Lung (tissue), 12 donors: Measurements from ENCODE around the gene OR51A2. TPM values are rescaled to one million over a fixed set of nuclear protein-coding genes. Genes with fewer than 3 reads are reported as not detected.

Source experiments
- ATAC-seq: fragments of 200-7000 bp; cut with Tn5 transposase; one replicate; pipeline ENCODE4 v1.9.1; 2020; ENCODE audit warnings: moderate number of reproducible peaks; ENCODE audit not compliant: insufficient read depth, low FRiP score
- DNase-seq, 3 donors: peaks; one replicate each; pipeline ENCODE4 v3.0.0-alpha.2; 2013 to 2017
- H3K27ac ChIP-seq, 2 donors: one replicate each; pipeline ENCODE4 v1.5.1; 2013; ENCODE audit warnings: mild to moderate bottlenecking in 2 of 2, moderate library complexity in 2 of 2, control low read depth in 1 of 2, inconsistent platforms in 1 of 2, low read depth in 1 of 2, low read length in 1 of 2
- H3K27me3 ChIP-seq, 3 donors: one replicate each; pipeline ENCODE4 v1.5.1; 2013; ENCODE audit warnings: low read length in 2 of 3; ENCODE audit not compliant: control insufficient read depth in 3 of 3, insufficient read depth in 3 of 3
- H3K36me3 ChIP-seq, 4 donors: one replicate each; pipeline ENCODE4 v1.5.1; 2013; ENCODE audit warnings: low read length in 4 of 4, mild to moderate bottlenecking in 1 of 4, moderate library complexity in 1 of 4; ENCODE audit not compliant: control insufficient read depth in 4 of 4, insufficient read depth in 4 of 4
- H3K4me1 ChIP-seq, 5 donors: one replicate each; pipeline ENCODE4 v1.5.1; 2013; ENCODE audit warnings: low read length in 5 of 5, mild to moderate bottlenecking in 2 of 5, moderate library complexity in 1 of 5; ENCODE audit not compliant: control insufficient read depth in 5 of 5, insufficient read depth in 5 of 5
- H3K4me3 ChIP-seq: one replicate; pipeline ENCODE4 v1.5.1; 2013; ENCODE audit warnings: mild to moderate bottlenecking, control low read depth, moderate library complexity
- H3K9ac ChIP-seq, 2 donors: one replicate each; pipeline ENCODE4 v1.5.1; 2013; ENCODE audit warnings: low read length in 2 of 2, control low read depth in 1 of 2; ENCODE audit not compliant: insufficient read depth in 1 of 2
- H3K9me3 ChIP-seq, 4 donors: one replicate each; pipeline ENCODE4 v1.5.1; 2013; ENCODE audit warnings: low read length in 3 of 4, mild to moderate bottlenecking in 1 of 4, moderate library complexity in 1 of 4; ENCODE audit not compliant: control insufficient read depth in 4 of 4, insufficient read depth in 3 of 4
- WGBS, 2 donors: extraction: QIAGEN DNeasy Blood & Tissue Kit; methylation state at CpG; one replicate each; pipeline ENCODE4 v1.1.7; 2013; 5-methylcytosine and 5-hydroxymethylcytosine counted together
- polyA plus RNA-seq, 2 donors: library from polyadenylated mRNA; stranded (reverse); fragments of 200-250 nt; gene quantifications; one replicate each; pipeline ENCODE4 v1.2.1, GENCODE V29; 2013
- total RNA-seq, 2 donors: library from RNA; depleted of rRNA in 1 of 2; stranded (reverse); fragments of >200 nt in 1 of 2; gene quantifications; one replicate each; pipeline ENCODE4 v1.2.1, GENCODE V29; 2014 to 2021
- TF ChIP-seq, protein P1 (sequence below): IDR thresholded peaks from 2 replicates; pipeline ENCODE4 v1.5.1; 2012; ENCODE audit warnings: mild to moderate bottlenecking; ENCODE audit errors: control extremely low read depth, extremely low read depth
- donor health status: control.
- donor health status: control.
- donor health status: Bipolar disorder and iron deficiency.
- donor health status: healthy.
- donor health status: DM: yes; HTN: yes; CAD: no.

The OR51A2 gene
- total and polyA plus RNA-seq, 4 donors = not detected

DNA sequence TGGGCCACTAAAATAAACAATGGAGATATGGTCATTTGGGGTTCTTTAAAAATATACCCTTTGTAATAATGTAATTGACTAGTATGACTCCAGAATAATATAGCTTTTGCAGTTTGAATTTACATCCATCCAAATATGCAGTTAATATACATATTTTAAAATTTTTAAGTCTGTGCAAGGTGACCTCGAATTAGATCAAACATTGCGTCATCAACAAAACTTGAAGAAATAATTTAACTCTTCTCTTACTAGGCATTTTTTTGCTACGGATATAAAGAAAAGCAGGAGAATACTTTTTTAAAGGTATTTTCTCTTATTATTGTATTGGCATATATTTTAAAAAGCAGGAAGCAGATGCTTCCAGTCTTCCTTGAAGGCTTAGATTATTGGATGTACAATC is 18.8 kb downstream of the OR51A2 start:
- Histone ChIP-seq H3K9ac (no peak overlapping the region), H3K4me1 (no peaks in the 10 kb centered on the region), H3K4me3 (no peak overlapping the region), H3K9me3 (no peaks in the 10 kb centered on the region), H3K27me3 (no peaks in the 10 kb centered on the region), H3K36me3 (no peaks in the 10 kb centered on the region), H3K27ac (no peak overlapping the region)
- 71 to 83% methylated on average over 3 of the region's 3 CpGs for WGBS, 2 donors
- DNase-seq = no peak
- TF ChIP-seq, protein P1, sequence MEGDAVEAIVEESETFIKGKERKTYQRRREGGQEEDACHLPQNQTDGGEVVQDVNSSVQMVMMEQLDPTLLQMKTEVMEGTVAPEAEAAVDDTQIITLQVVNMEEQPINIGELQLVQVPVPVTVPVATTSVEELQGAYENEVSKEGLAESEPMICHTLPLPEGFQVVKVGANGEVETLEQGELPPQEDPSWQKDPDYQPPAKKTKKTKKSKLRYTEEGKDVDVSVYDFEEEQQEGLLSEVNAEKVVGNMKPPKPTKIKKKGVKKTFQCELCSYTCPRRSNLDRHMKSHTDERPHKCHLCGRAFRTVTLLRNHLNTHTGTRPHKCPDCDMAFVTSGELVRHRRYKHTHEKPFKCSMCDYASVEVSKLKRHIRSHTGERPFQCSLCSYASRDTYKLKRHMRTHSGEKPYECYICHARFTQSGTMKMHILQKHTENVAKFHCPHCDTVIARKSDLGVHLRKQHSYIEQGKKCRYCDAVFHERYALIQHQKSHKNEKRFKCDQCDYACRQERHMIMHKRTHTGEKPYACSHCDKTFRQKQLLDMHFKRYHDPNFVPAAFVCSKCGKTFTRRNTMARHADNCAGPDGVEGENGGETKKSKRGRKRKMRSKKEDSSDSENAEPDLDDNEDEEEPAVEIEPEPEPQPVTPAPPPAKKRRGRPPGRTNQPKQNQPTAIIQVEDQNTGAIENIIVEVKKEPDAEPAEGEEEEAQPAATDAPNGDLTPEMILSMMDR = no peak
- ATAC-seq = no peak

DNA sequence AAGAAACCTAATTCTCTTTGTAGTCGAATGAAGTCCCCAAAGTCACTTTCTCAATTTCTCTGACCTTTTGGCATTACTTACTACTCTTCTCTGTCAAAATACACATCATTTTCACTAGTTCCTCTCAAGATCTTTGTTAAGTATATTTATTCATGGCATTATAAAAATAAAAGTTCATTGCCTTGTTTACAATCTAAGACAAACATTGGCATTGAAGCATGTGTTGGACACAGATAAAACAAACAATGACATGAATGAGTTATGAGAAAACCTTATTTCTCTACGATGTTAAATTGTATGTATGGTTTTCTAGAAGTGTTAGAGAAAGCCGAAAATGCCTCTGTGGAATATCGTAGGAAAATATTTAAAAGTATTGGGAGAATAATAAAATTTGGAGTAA is 22.8 kb downstream of the OR51A2 start:
- ATAC-seq (no peak), DNase-seq (no peak)
- H3K27me3 ChIP-seq = no peaks in the 10 kb centered on the region
- no peak overlapping the region for H3K9ac ChIP-seq
- TF ChIP-seq, protein P1 = no peak
- no peaks in the 10 kb centered on the region for H3K36me3 ChIP-seq
- H3K4me1 ChIP-seq = no peaks in the 10 kb centered on the region
- no peak overlapping the region for H3K4me3 ChIP-seq
- 73 to 75% methylated on average over 4 of the region's 4 CpGs for WGBS, 2 donors
- H3K9me3 ChIP-seq = no peaks in the 10 kb centered on the region
- H3K27ac ChIP-seq = no peak overlapping the region

DNA sequence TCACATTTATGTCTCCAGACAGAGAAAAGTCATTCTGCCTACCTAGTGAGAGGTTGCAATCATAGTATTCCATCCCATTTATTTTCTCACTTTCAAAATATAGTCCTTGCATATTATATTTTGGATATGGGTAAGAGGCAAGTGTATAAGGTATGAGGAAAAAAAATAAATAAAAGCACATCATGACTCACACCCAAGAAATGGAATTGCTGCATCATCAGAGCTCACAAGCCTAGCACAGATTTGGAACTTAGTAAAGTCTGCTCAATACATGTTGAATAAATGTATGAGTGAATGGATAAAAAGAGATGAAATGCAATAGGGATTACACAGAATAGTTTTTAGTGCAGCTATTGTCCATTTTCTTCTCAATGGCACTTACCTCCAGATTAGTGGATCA is 28.9 kb downstream of the OR51A2 start:
- Histone ChIP-seq H3K9me3 (no peaks in the 10 kb centered on the region), H3K27me3 (no peaks in the 10 kb centered on the region), H3K27ac (no peak overlapping the region), H3K36me3 (no peaks in the 10 kb centered on the region), H3K4me3 (no peak overlapping the region), H3K9ac (no peak overlapping the region), H3K4me1 (no peaks in the 10 kb centered on the region)
- DNase-seq = no peak
- no peak for ATAC-seq
- TF ChIP-seq, protein P1 = no peak

- peaks cover 0 to under 1% (median 0%) of the 10 kb centered on the region in 4 donors for H3K9me3 ChIP-seq
- no peaks in the 10 kb centered on the region for H3K36me3 ChIP-seq
- 73 to 100% methylated on average over 1 of the region's 1 CpG for WGBS, 2 donors
- TF ChIP-seq, protein P1 = no peak
- no peak for ATAC-seq
- no peaks in the 10 kb centered on the region for H3K27me3 ChIP-seq
- DNase-seq = no peak
- H3K4me3 ChIP-seq = no peak within 1 kb of the TSS
- no peak within 1 kb of the TSS for H3K9ac ChIP-seq
- no peaks in the 10 kb centered on the region for H3K4me1 ChIP-seq
- no peak within 1 kb of the TSS for H3K27ac ChIP-seq
These were observed 31.3 kb downstream of the OR51A2 start, which contains the start of gene OR51G1 for GRCh38 chr11:4924239-4924638. TSS of gene OR51G1 (minus strand) at chr11:4924339. CDS start at chr11:4924339, 0 bp downstream.
